HK-2 (cell line): ENCODE measurements around the gene CD151.

Experiments
- DNase-seq: peaks from one replicate; pipeline ENCODE4 v3.0.0-alpha.2; 2018; ENCODE audit not compliant: unreplicated experiment

CD151 gene

GRCh38 chr11:843086-843734, 10.5 kb downstream of the CD151 start:
- peak; percentile 38 for DNase-seq

- DNase-seq: peak; percentile 89
These were observed 11.3 kb downstream of the CD151 start for GRCh38 chr11:843818-844692.

GRCh38 chr11:844693-845644, 12.2 kb downstream of the CD151 start:
- peak; percentile 74 for DNase-seq

GRCh38 chr11:845872-846495, 13.2 kb downstream of the CD151 start:
- DNase-seq: no peak

GRCh38 chr11:846496-847098, 13.8 kb downstream of the CD151 start:
- DNase-seq: no peak

GRCh38 chr11:847876-848275, 15.1 kb downstream of the CD151 start:
- DNase-seq: no peak

GRCh38 chr11:848380-848931, 15.7 kb downstream of the CD151 start:
- DNase-seq: no peak

- no peak for DNase-seq
These were observed 16.5 kb downstream of the CD151 start for GRCh38 chr11:849104-849824.

GRCh38 chr11:849951-850774, 17.4 kb downstream of the CD151 start:
- DNase-seq: no peak

- no peak for DNase-seq
These were observed 18.3 kb downstream of the CD151 start for GRCh38 chr11:850775-851763.

GRCh38 chr11:852762-853161, 20.0 kb downstream of the CD151 start:
- no peak for DNase-seq

GRCh38 chr11:853682-854448, 21.1 kb downstream of the CD151 start:
- DNase-seq: no peak

GRCh38 chr11:854601-855329, 22.0 kb downstream of the CD151 start:
- no peak for DNase-seq

- no peak for DNase-seq
These were observed 22.6 kb downstream of the CD151 start for GRCh38 chr11:855330-855674.

GRCh38 chr11:855796-856195, 23.0 kb downstream of the CD151 start:
- no peak for DNase-seq

- DNase-seq: no peak
These were observed 23.6 kb downstream of the CD151 start for GRCh38 chr11:856397-856796.
